Motor neuron (in vitro differentiated cells): Measurements from ENCODE around the gene PPP1R14B. TPM values are rescaled to one million over a fixed set of nuclear protein-coding genes. Genes with fewer than 3 reads are reported as not detected.

ENCODE experiments used
- ATAC-seq, 8 experiments: fragments of 200-7000 bp; cut with Tn5 transposase; replicated peaks in 6 of 8; 2 replicates each; pipeline ENCODE4 v1.8.0; 2021; ENCODE audit warnings: mild to moderate bottlenecking in 8 of 8, moderate library complexity in 8 of 8
- H3K27ac ChIP-seq, 2 donors: fragments of 250-450 bp; sonication (Bioruptor Pico); 2 replicates each; pipeline ENCODE4 v1.9.0; 2021; ENCODE audit warnings: antibody characterized with exemption in 2 of 2, mild to moderate bottlenecking in 2 of 2, moderate library complexity in 1 of 2
- H3K4me1 ChIP-seq, 2 donors: fragments of 250-450 bp; sonication (Bioruptor Pico); replicated peaks in 1 of 2; 2 replicates each; pipeline ENCODE4 v1.6.1; 2021; ENCODE audit warnings: antibody characterized with exemption in 2 of 2, mild to moderate bottlenecking in 2 of 2, moderate library complexity in 1 of 2
- H3K4me3 ChIP-seq, 5 donors: fragments of 250-450 bp; sonication (Bioruptor Pico); 2 replicates each; pipeline ENCODE4 v1.9.0; 2021; ENCODE audit warnings: antibody characterized with exemption in 5 of 5, mild to moderate bottlenecking in 5 of 5, moderate library complexity in 4 of 5
- WGBS, 10 experiments: fragments of 450-650 bp; shearing (Covaris generic); methylation state at CpG; one replicate each; pipeline ENCODE4 v1.0.0; 2022; 5-methylcytosine and 5-hydroxymethylcytosine counted together
- in situ Hi-C, 9 experiments: fragments of 400-800 bp; cut with MboI; loops; one replicate each; pipeline ENCODE4 v1.15.0; 2021; ENCODE audit warnings: low sequenced_read_pairs in 9 of 9, low pct_unique_long_range_greater_than_20kb in 2 of 9; ENCODE audit not compliant: unreplicated experiment in 9 of 9
- total RNA-seq, 8 experiments: library from RNA; unstranded; fragments of 300-600 nt; gene quantifications; 2 replicates each; pipeline versions ENCODE4 v1.2.3 to v1.2.4, GENCODE V29; 2022

The PPP1R14B gene
- total RNA-seq, 8 experiments from 2014 or later = 81.6 to 289 (median 142) TPM

GRCh38 chr11:64202992-64203391, 43.8 kb downstream of the PPP1R14B start:
- peaks cover 0 to 7% of the 10 kb centered on the region in 2 donors for H3K4me1 ChIP-seq
- H3K4me3 ChIP-seq = no peak overlapping the region
- 97 to 100% (median 98%) methylated on average over 3 to 8 of the region's 9 CpGs; no CpG with 5 or more reads in 5 of the 10 experiments for WGBS, 10 experiments
- in situ Hi-C loops = no loop called here
- no peak overlapping the region for H3K27ac ChIP-seq
- ATAC-seq = no peak

- in situ Hi-C loops = no loop called here
Observed at GRCh38 chr11:64201543-64201942, 45.2 kb downstream of the PPP1R14B start.

GRCh38 chr11:64198511-64198910, 48.2 kb downstream of the PPP1R14B start:
- 83 to 100% (median 100%) methylated on average over 1 to 2 of the region's 2 CpGs; no CpG with 5 or more reads in 4 of the 10 experiments for WGBS, 10 experiments
- no peak for ATAC-seq
- in situ Hi-C loops = no loop called here
- H3K4me1 ChIP-seq = no peaks in the 10 kb centered on the region
- H3K4me3 ChIP-seq = no peak overlapping the region
- no peak overlapping the region for H3K27ac ChIP-seq

More at GRCh38 chr11:64201543-64201942, 45.2 kb downstream of the PPP1R14B start:
- ATAC-seq = no peak
- WGBS, 10 experiments = 44 to 100% (median 83%) methylated on average over 1 to 3 of the region's 3 CpGs
- H3K4me1 ChIP-seq = no peaks in the 10 kb centered on the region
- H3K27ac ChIP-seq = no peak overlapping the region
- H3K4me3 ChIP-seq = no peak overlapping the region

- no peak for ATAC-seq
- Histone ChIP-seq H3K27ac (no peak overlapping the region), H3K4me1 (no peaks in the 10 kb centered on the region), H3K4me3 (no peak overlapping the region)
- 67 to 100% (median 83%) methylated on average over 1 to 6 of the region's 9 CpGs for WGBS, 10 experiments
- in situ Hi-C loops = no loop called here
Observed at GRCh38 chr11:64196626-64197025, 50.1 kb downstream of the PPP1R14B start.

Other genes with a start within 250 kb of the PPP1R14B start
- gene FLRT1, start 211.0 kb downstream of the PPP1R14B start, total RNA-seq = 10 to 100 TPM in 1 of 8 experiments, 1 to 10 TPM in 6, under 1 TPM in 1; 0.31 to 10.1 (median 3.6) TPM
- 10 to 100 TPM; 10.2 to 47.7 (median 16.6) TPM for gene MACROD1, start 80.8 kb downstream of the PPP1R14B start, total RNA-seq
- 100 to 1,000 TPM; 110 to 251 (median 163) TPM for gene STIP1, start 60.8 kb downstream of the PPP1R14B start, total RNA-seq
- gene FERMT3, start 40.2 kb downstream of the PPP1R14B start, total RNA-seq = 1 to 10 TPM in 7 of 8 experiments, under 1 TPM in 1; 0.63 to 3.2 (median 2.2) TPM
- gene TRPT1, start 20.8 kb downstream of the PPP1R14B start, total RNA-seq = 10 to 100 TPM; 31.8 to 59.9 (median 35.5) TPM
- 10 to 100 TPM; 17.3 to 65.4 (median 35.4) TPM for gene NUDT22, start 20.7 kb downstream of the PPP1R14B start, total RNA-seq
- gene DNAJC4, start 16.4 kb downstream of the PPP1R14B start, total RNA-seq = 10 to 100 TPM; 13.2 to 51.7 (median 26.9) TPM
- gene VEGFB, start 12.4 kb downstream of the PPP1R14B start, total RNA-seq = 10 to 100 TPM; 21.2 to 72.8 (median 30.3) TPM
- 100 to 1,000 TPM in 3 of 8 experiments, 10 to 100 TPM in 5; 61.8 to 156 (median 85.0) TPM for gene FKBP2, start 5.8 kb downstream of the PPP1R14B start, total RNA-seq
- 10 to 100 TPM in 4 of 8 experiments, 1 to 10 TPM in 4; 5.6 to 29.5 (median 9.8) TPM for gene PLCB3, start 4.6 kb upstream of the PPP1R14B start, total RNA-seq
- 100 to 1,000 TPM in 1 of 8 experiments, 10 to 100 TPM in 7; 38.6 to 119 (median 65.6) TPM for gene BAD, start 37.7 kb upstream of the PPP1R14B start, total RNA-seq
- 10 to 100 TPM; 18.9 to 37.6 (median 22.5) TPM for gene GPR137, start 38.9 kb upstream of the PPP1R14B start, total RNA-seq
- under 1 TPM in 5 of 8 experiments, not detected in 3; 0.25 to 0.78 (median 0.61) TPM for gene KCNK4, start 44.4 kb upstream of the PPP1R14B start, total RNA-seq
- gene CATSPERZ, start 53.4 kb upstream of the PPP1R14B start, total RNA-seq = 1 to 10 TPM in 3 of 8 experiments, under 1 TPM in 2, not detected in 3; 0.76 to 1.9 (median 1.2) TPM
- gene ESRRA, start 58.6 kb upstream of the PPP1R14B start, total RNA-seq = 10 to 100 TPM in 7 of 8 experiments, 1 to 10 TPM in 1; 9.3 to 75.7 (median 19.1) TPM
- 100 to 1,000 TPM; 169 to 349 (median 254) TPM for gene TRMT112, start 70.6 kb upstream of the PPP1R14B start, total RNA-seq
- gene PRDX5, start 71.2 kb upstream of the PPP1R14B start, total RNA-seq = 100 to 1,000 TPM; 218 to 801 (median 352) TPM
- 1 to 10 TPM in 7 of 8 experiments, under 1 TPM in 1; 0.90 to 8.6 (median 3.0) TPM for gene CCDC88B, start 93.3 kb upstream of the PPP1R14B start, total RNA-seq
- 10 to 100 TPM in 4 of 8 experiments, 1 to 10 TPM in 4; 5.0 to 48.1 (median 12.3) TPM for gene RPS6KA4, start 112.2 kb upstream of the PPP1R14B start, total RNA-seq